Mesodermal cell (in vitro differentiated cells): ENCODE results near the gene TMEM51.

Experiments used
- H3K27ac ChIP-seq: 2 replicates; pipeline ENCODE4 v1.7.0; 2013; ENCODE audit warnings: mild to moderate bottlenecking, low read depth, low read length, moderate library complexity; ENCODE audit not compliant: severe bottlenecking
- H3K36me3 ChIP-seq: 2 replicates; pipeline ENCODE4 v1.7.1; 2013; ENCODE audit warnings: mild to moderate bottlenecking, low read length, moderate library complexity; ENCODE audit not compliant: control insufficient read depth, insufficient read depth
- H3K4me1 ChIP-seq: one replicate; pipeline ENCODE4 v1.7.1; 2013; ENCODE audit warnings: mild to moderate bottlenecking, low read length; ENCODE audit not compliant: insufficient read depth, control insufficient read depth, poor library complexity, severe bottlenecking
- H3K4me3 ChIP-seq: 2 replicates; pipeline ENCODE4 v1.7.0; 2013; ENCODE audit warnings: low read length, control low read depth, mild to moderate bottlenecking; ENCODE audit not compliant: insufficient read depth, poor library complexity, severe bottlenecking; ENCODE audit errors: extremely low read depth
- H3K9me3 ChIP-seq: 2 replicates; pipeline ENCODE4 v1.7.1; 2013; ENCODE audit warnings: mild to moderate bottlenecking, low read length, moderate library complexity; ENCODE audit not compliant: control insufficient read depth
- WGBS, 2 experiments: methylation state at CpG; one replicate each; pipeline ENCODE4 v1.1.5; 2013; ENCODE audit warnings: missing lambda C conversion rate in 2 of 2; ENCODE audit not compliant: insufficient coverage in 2 of 2; 5-methylcytosine and 5-hydroxymethylcytosine counted together

Gene TMEM51

DNA sequence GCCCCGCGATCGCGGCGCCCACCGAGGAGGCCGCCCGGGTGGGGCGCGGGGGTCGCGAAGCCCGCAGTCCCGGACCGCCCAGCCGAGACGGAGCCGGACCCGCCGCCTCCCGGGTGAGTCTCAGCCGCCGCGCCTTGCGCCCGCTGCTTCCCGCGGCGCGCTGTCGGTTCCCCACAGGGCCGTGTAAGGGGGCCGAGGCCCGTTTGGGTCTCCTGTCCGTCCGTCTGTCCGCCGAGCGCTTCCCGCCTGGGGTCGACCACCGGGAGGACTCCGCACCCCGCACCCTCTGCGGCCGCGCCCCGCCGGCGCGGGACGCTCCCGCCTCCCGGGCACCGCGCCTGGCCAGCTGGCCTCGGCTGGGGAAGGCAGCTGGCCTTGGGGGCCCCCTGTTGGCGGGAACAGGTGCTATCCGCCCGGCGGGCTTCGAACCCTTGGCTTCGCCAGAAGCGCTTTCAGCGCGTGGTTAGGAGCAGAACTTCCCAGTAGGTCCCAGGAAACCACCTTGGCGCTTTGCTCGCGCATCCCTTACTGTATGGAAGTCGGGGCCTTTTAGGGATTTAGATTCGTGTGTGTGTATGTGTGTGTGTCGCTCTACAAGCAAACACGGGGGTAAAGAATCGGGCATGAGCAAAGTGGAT is 414 bp downstream of the TMEM51 start:
- H3K9me3 ChIP-seq, result peaks cover 8% of the 10 kb centered on the region
- 0 to 2% methylated on average over 70 to 71 of the region's 74 CpGs for WGBS, 2 experiments
- H3K4me1 ChIP-seq, result peaks cover 23% of the 10 kb centered on the region
- H3K4me3 ChIP-seq, result peak overlapping the region; percentile 60
- H3K36me3 ChIP-seq, result no peaks in the 10 kb centered on the region
- H3K27ac ChIP-seq, result no peak overlapping the region

DNA sequence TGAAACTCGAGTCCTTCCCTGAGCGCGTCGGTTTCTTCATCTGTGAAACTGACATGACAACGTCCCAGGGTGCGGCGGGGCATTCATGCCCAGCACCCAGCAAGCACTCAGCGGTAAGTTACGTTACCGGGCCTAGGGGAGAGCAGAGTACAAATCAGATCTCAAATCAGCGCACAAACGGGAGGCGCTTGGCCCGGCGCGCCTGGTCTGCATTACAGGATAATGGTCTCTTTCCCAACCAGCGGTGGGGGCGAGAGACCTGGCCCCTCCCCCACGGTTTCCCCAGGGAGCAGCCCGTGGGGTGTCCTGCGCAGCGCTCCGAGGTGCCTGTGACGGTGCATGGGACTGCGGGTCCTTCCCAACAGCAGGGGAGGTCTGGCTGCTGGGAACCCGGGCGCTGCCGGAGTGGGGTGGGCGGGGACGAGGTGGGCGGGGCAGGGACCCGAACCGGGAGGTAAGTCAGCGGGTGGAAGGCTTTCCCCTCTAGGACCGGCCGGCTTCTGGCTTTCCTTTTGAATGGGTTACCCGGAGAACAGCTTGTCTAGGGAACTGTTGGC is 1.0 kb downstream of the TMEM51 start:
- H3K4me3 ChIP-seq, result peak overlapping the region; percentile 60
- H3K4me1 ChIP-seq, result peaks cover 26% of the 10 kb centered on the region
- H3K9me3 ChIP-seq, result peaks cover 8% of the 10 kb centered on the region
- no peak overlapping the region for H3K27ac ChIP-seq
- 6% methylated on average over 26 to 32 of the region's 37 CpGs for WGBS, 2 experiments
- H3K36me3 ChIP-seq, result no peaks in the 10 kb centered on the region

DNA sequence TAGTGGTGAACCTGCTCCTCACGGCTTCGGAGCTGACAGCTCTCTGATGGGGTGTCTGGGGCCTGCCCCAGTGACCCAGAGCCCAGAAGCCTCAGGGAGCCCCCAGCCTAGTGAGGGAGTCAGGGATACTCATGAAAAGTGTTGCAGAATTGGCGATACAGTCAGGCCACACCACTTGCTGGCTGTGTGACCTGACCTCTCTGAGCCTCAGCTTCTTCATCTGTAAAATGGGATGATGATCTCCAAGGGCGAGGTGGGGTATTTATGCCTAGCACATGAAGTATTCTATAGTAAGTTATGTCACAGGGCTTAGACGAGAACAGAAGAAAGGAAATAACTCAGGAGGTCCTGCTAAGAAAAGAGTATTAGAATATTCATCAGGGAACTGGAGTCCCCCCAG is 1.6 kb downstream of the TMEM51 start:
- H3K36me3 ChIP-seq, result no peaks in the 10 kb centered on the region
- no peak overlapping the region for H3K4me3 ChIP-seq
- peaks cover 26% of the 10 kb centered on the region for H3K4me1 ChIP-seq

DNA sequence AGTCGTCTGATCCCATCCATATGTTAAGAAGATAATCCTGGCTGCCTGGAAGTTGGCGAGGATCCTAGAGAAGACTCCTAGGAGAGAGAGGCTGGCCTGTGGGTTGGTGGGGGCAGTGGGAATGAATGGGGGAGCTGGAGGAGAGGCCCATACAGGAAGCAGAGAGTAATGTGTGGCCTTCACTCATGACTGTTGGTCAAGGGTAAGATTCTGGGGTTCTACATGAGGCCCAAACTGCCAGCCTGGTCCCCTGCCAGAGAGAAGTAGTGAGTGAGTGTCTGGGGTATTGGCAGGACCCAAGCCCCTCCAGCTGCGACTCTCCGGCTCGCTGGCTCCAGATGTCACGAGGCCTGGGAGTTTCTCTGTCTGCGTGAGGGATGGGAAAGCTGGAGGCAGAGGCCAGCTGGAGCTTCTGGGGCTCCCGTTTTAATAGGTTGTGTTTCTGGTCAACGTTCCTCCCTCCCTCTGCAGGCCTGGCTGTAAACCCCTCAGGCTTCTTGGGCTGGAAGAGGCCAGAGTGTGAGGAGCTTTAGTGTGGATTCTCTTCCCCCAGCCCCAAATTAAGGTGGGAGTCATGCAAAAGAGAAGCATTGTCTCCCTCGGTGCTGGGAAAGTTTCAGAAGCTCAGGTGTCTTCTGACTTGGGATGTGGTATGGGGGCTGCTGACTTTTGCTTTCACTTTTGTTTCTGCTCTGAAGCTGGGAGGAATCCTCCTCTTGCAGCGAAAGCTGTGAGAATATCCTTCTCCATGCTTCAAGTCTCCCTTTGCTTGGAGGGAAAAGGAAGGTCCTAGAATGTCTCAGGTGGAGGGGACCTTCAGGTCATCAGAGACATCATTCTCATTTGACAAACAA is 2.6 kb downstream of the TMEM51 start:
- no peak overlapping the region for H3K4me3 ChIP-seq
- H3K4me1 ChIP-seq, result peaks cover 22% of the 10 kb centered on the region
- 76 to 83% methylated on average over 4 to 9 of the region's 11 CpGs for WGBS, 2 experiments
- no peaks in the 10 kb centered on the region for H3K36me3 ChIP-seq
- no peak overlapping the region for H3K27ac ChIP-seq
- no peaks in the 10 kb centered on the region for H3K9me3 ChIP-seq

More for the DNA sequence above, 1.6 kb downstream of the TMEM51 start:
- peaks cover 6% of the 10 kb centered on the region for H3K9me3 ChIP-seq
- WGBS, 2 experiments, result 79 to 90% methylated on average over 3 to 5 of the region's 5 CpGs
- no peak overlapping the region for H3K27ac ChIP-seq

DNA sequence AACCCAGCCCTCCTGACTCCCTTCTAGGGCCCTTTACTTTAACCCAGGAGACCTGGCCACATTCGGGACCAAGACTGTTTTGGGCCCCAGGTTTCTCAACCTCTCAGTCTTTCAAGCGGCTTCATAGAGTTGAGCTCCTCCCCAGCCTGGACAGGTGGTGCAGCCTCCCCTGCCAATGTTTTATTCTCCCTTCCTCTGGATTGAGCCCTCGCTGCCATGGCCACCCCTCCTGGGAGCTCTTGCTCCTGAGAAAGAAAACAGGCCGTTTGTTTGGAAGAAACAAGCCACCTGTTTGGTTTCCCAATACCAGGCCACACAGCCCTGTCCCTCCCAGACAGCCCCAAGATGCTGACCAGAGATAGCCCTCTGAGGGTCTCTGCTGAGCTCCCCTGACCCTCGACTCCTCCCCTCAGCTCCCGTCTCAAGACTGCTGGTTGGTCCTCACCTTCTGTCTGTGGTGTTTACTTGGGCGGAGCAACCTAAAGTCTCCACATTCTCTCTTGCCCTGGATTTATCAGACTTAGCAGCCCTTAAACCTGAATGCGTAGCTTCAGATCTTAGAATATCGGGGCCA is 3.3 kb downstream of the TMEM51 start:
- Histone ChIP-seq H3K27ac (no peak overlapping the region), H3K4me1 (peaks cover 16% of the 10 kb centered on the region), H3K36me3 (no peaks in the 10 kb centered on the region), H3K9me3 (no peaks in the 10 kb centered on the region), H3K4me3 (no peak overlapping the region)
- 84 to 87% methylated on average over 6 to 9 of the region's 9 CpGs for WGBS, 2 experiments

DNA sequence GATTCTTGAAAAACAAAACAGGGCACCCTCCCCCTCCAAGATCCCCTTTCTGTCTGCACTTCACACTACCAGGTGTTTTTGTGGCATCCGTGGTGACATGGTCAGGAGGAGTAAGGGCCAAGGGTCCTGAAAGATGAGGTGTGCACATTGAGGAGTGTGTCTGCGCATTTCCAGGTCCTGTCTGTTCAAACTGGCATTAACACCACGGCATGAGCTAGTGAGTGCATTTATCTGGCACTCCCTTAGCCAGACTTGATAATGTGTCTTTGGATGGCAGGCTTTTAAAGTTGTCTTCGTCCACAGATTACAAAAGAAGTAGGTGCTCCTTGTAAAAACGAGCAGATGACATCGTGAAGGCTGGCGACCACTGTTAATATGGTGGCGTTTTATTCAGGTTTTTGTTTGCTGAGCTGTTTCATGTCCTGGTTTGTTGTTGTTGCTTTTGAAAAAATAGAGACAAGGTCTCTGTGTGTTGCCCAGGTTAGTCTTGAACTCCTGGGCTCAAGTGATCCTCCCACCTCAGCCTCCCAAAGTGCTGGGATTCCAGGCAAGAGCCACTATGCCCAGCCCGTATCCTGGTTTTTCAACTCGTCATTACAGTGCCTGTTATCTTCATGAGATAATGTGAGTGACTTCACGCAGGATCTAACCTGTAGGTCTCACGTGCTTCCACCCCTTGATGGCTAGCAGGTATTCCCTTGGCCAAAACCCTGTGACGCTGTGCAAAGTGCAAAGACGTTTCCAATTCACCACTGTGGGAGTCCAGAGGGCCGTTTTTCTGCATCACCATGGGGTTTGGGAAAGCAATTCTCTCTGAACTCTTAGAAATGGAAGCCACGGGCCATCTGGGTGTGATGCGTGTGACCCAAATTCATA is 4.2 kb downstream of the TMEM51 start:
- H3K4me3 ChIP-seq, result no peak overlapping the region
- peaks cover 13% of the 10 kb centered on the region for H3K4me1 ChIP-seq
- 85 to 88% methylated on average over 13 to 15 of the region's 17 CpGs for WGBS, 2 experiments
- H3K36me3 ChIP-seq, result no peaks in the 10 kb centered on the region
- no peak overlapping the region for H3K27ac ChIP-seq
- H3K9me3 ChIP-seq, result no peaks in the 10 kb centered on the region

DNA sequence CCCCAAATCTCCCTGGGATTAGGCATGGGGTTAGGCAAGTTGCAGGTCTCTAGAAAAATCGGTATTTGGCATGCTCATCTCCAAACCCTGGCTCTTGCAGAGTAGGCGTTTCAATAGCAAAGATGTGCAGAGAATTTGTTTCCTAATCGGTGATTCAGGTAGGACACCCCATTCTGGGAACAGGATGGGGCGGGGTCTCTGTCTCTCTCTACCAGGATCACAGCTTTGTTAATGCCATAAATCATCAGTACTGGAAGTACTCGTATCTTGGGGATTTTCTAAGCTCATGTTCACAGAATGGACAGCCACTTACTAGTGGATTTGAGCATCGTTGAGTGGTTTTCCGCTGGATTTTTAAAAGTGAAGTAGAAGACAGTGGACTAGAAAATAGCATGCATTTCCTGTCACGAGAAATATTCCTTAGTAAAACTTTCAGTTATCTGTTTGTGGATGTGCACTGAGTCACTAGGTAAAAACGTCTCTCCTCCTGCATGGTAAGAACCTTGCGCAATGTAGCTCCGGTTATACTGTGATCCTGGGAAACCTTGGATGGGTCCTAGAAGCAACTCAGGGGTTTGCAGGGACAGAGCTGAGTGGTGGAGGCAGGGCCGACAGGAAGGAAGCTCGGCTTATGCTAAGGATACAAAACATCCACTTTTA is 5.1 kb downstream of the TMEM51 start:
- H3K9me3 ChIP-seq, result no peaks in the 10 kb centered on the region
- no peak overlapping the region for H3K4me3 ChIP-seq
- WGBS, 2 experiments, result 89 to 91% methylated on average over 9 to 11 of the region's 13 CpGs
- H3K36me3 ChIP-seq, result no peaks in the 10 kb centered on the region
- H3K4me1 ChIP-seq, result peaks cover 13% of the 10 kb centered on the region
- no peak overlapping the region for H3K27ac ChIP-seq

DNA sequence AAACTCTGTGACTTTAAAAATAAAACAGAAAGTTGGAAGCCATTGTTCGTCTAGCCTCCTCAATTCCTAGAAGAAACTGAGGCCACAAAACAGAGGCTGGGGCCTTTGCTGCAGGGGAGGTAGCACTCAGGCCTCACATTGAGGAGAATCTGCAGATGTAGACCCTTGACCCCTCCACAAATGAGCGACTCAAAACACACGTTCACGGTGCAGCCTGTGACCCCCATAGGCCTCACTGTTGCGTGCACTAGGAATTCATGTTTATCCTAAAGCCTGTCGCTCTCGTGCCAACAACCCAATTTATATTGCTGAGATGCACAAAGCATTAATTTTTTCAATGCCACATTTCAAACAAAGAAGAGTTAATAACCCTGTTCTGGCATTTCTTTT is 5.6 kb downstream of the TMEM51 start:
- WGBS, 2 experiments, result 82 to 93% methylated on average over 5 to 7 of the region's 7 CpGs
- H3K27ac ChIP-seq, result no peak overlapping the region
- no peaks in the 10 kb centered on the region for H3K36me3 ChIP-seq
- peaks cover 13% of the 10 kb centered on the region for H3K4me1 ChIP-seq
- H3K4me3 ChIP-seq, result no peak overlapping the region
- no peaks in the 10 kb centered on the region for H3K9me3 ChIP-seq

DNA sequence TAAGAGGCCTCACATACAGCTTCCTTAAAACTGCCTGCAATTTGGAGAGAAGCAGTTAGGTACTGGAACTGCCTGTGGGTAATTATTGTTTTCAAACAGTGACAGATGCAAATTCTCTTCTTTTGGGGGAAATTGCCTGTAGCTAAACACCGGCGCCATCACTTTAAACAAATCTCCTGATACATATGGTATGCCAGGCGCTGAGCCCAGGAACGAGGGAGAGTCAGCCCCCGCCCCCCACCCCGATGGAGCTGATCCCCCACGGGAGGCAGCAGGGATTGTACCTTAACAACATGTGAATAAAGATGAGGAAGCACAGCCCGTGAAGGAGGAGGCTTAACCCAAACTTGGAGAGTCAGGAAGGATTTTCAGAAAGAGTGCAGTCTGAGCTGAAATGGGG is 7.1 kb downstream of the TMEM51 start:
- Histone ChIP-seq H3K36me3 (no peaks in the 10 kb centered on the region), H3K9me3 (no peaks in the 10 kb centered on the region), H3K4me3 (no peak overlapping the region), H3K4me1 (peaks cover 13% of the 10 kb centered on the region), H3K27ac (no peak overlapping the region)
- 73% methylated on average over 6 of the region's 8 CpGs; no CpG with 5 or more reads in 1 of the 2 experiments for WGBS, 2 experiments

DNA sequence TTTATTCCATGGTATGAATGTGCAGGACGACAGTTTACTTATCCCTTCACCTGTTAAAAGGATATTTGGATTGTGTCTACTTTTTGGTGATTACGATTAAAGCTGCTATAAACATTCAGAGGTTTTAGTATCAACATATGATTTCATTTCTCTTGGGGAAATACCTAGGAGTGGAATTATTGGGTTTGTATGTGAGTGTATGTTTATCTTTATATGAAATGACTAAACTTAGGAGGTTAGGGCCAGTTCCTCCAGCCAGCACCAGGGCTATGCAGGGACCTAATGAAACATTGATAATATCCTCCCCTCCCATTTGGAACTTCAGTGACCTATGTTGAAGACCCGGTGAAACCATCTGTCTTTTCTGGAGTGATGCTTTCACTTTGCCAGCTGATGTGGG is 13.8 kb downstream of the TMEM51 start:
- 100% methylated on average over 2 of the region's 3 CpGs; no CpG with 5 or more reads in 1 of the 2 experiments for WGBS, 2 experiments
- Histone ChIP-seq H3K4me1 (no peaks in the 10 kb centered on the region), H3K4me3 (no peak overlapping the region), H3K27ac (no peak overlapping the region), H3K9me3 (no peaks in the 10 kb centered on the region), H3K36me3 (no peaks in the 10 kb centered on the region)
